Measurements from ENCODE around the gene BEST2. TPM values are rescaled to one million over a fixed set of nuclear protein-coding genes. Genes with fewer than 3 reads are reported as not detected.

The BEST2 gene
- total RNA-seq: under 1 TPM in 2 of 4 donors, not detected in 2; 0.14 to 0.29 TPM

- Histone ChIP-seq H3K4me3 (no peak within 1 kb of the TSS), H3K27me3 (no peaks in the 10 kb centered on the region), H3K36me3 (no peaks in the 10 kb centered on the region), H3K27ac (no peak within 1 kb of the TSS), H3K4me1 (no peaks in the 10 kb centered on the region), H3K9me3 (peaks cover 0 to 12% of the 10 kb centered on the region in 2 donors)
- no peak for DNase-seq
- intact Hi-C loops (cut with DNase I; ENCODE audit: low total_unique reads): no loop called here
- TF ChIP-seq CTCF (IDR thresholded peaks at IDR 0.05) (no peak), POLR2A (IDR thresholded peaks at IDR 0.05) (no peak)
These were observed at the start of gene BEST2 for GRCh38 chr19:12751635-12752034. BEST2 (plus strand) TSS chr19:12751791; CDS start chr19:12752593, 802 bp downstream.

DNA sequence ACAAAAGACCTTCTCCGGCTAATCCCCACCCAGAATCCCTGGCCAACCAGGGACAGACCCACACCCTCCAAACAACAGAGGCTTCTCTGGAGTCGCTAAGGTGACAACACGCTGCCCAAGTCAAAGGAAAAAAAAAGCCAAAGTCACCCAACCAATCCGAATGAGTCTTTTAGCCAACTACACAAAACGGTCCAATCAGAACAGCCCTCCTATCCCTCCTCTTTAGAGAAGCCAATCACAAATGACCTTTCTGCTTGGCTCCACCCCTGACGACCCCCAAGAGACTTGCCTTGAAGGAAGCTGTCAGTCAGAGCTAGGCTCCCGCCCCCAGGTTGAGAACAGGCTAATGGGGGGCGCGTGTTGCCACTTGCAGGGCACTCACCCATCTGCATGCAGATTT lies 48.5 kb upstream of the BEST2 start:
- Histone ChIP-seq H3K27me3 (no peaks in the 10 kb centered on the region), H3K36me3 (no peaks in the 10 kb centered on the region), H3K27ac (no peak overlapping the region), H3K4me1 (no peaks in the 10 kb centered on the region), H3K4me3 (no peak overlapping the region), H3K9me3 (no peaks in the 10 kb centered on the region)
- TF ChIP-seq CTCF (IDR thresholded peaks at IDR 0.05) (no peak), POLR2A (IDR thresholded peaks at IDR 0.05) (no peak)
- no peak for DNase-seq
- intact Hi-C loops (cut with DNase I; ENCODE audit: low total_unique reads): no loop called here

DNA sequence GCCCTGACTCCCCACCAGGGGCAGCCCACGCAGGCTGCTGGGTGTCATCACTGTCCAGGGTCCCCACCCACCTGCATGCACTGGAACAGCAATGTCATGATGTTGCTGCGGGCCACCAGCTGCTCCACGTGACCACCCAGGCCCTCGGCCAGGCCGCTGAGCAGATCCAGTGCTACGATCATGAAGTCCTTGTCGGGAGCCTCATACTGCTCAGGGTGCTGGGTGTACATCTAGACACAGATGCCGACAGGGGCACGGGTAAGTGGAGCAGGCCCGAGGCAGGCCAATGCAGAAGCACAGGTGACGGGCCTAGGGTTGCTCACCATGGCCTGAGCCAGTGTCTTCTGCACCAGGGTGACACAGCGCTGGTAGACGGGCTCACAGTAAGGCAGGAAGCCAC lies 46.4 kb upstream of the BEST2 start:
- H3K4me3 ChIP-seq: no peak overlapping the region
- TF ChIP-seq POLR2A (IDR thresholded peaks at IDR 0.05) (no peak), CTCF (IDR thresholded peaks at IDR 0.05) (no peak)
- no peaks in the 10 kb centered on the region for H3K4me1 ChIP-seq
- H3K36me3 ChIP-seq: no peaks in the 10 kb centered on the region
- H3K9me3 ChIP-seq: no peaks in the 10 kb centered on the region
- no peak overlapping the region for H3K27ac ChIP-seq
- H3K27me3 ChIP-seq: no peaks in the 10 kb centered on the region
- intact Hi-C loops (cut with DNase I; ENCODE audit: low total_unique reads): no loop called here
- DNase-seq: no peak

- Histone ChIP-seq H3K4me3 (no peak overlapping the region), H3K9me3 (no peaks in the 10 kb centered on the region), H3K36me3 (no peaks in the 10 kb centered on the region), H3K4me1 (no peaks in the 10 kb centered on the region), H3K27ac (no peak overlapping the region), H3K27me3 (no peaks in the 10 kb centered on the region)
- TF ChIP-seq POLR2A (IDR thresholded peaks at IDR 0.05) (no peak), CTCF (IDR thresholded peaks at IDR 0.05) (no peak)
- no peak for DNase-seq
- intact Hi-C loops (cut with DNase I; ENCODE audit: low total_unique reads): no loop called here
These were observed 45.8 kb upstream of the BEST2 start for GRCh38 chr19:12705654-12706331.

DNA sequence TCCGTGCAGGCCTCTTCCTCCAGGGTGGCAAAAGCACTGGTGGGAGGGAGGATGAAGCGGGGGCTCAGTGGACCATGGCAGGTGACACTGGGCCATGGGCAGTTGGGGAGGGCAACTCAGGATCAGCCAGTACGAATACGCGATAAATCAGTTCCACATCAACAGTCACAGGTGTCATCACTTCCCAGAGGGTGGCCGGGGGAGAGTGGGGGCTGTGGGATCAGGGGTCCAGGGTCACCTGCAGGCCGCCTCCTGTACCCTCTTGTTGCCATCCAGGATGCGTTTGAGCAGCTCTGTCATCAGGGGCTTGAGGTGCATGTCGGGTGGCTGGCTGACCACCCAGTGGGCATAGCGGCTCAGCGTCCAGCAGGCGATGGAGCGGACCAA lies 45.3 kb upstream of the BEST2 start:
- H3K27me3 ChIP-seq: no peaks in the 10 kb centered on the region
- no peaks in the 10 kb centered on the region for H3K36me3 ChIP-seq
- no peak for DNase-seq
- no peaks in the 10 kb centered on the region for H3K9me3 ChIP-seq
- no peaks in the 10 kb centered on the region for H3K4me1 ChIP-seq
- no peak overlapping the region for H3K4me3 ChIP-seq
- intact Hi-C loops (cut with DNase I; ENCODE audit: low total_unique reads): no loop called here
- TF ChIP-seq CTCF (IDR thresholded peaks at IDR 0.05) (no peak), POLR2A (IDR thresholded peaks at IDR 0.05) (no peak)
- H3K27ac ChIP-seq: no peak overlapping the region
